ENCODE data around the gene RILPL1.

DNA sequence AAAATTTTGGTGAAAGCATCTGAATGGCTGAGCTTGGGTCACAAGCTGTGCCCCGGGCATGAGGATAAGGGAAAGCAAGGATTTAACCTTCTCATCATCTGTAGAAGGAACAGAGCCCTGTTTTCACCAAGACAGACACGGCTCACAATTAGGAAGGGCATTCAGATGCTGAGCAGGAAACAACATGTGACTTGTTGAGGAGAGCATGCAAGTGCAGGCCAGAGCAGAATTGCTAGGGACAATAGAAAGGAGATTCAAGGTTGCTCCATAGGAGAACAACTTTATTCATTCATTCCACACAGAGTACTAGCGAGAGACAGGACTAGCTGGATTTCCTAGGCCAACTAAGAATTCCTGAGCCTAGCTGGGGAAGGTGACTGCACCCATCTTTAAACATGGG lies 14.6 kb upstream of the RILPL1 start:
- no peak for TF ChIP-seq CTCF (IDR thresholded peaks at IDR 0.05)
- TF ChIP-seq EP300 (IDR thresholded peaks at IDR 0.05), result no peak
- TF ChIP-seq POLR2AphosphoS5 (IDR thresholded peaks at IDR 0.05), result no peak
- no peak for TF ChIP-seq POLR2A (IDR thresholded peaks at IDR 0.05)

Measured in gastroesophageal sphincter (tissue), 3 donors.